Lung (tissue), 12 donors: ENCODE measurements around the gene ADGRG1. TPM values are rescaled to one million over a fixed set of nuclear protein-coding genes. Genes with fewer than 3 reads are reported as not detected.

Experiments
- ATAC-seq: fragments of 200-7000 bp; cut with Tn5 transposase; one replicate; pipeline ENCODE4 v1.9.1; 2020; ENCODE audit warnings: moderate number of reproducible peaks; ENCODE audit not compliant: insufficient read depth, low FRiP score
- DNase-seq, 3 donors: peaks; one replicate each; pipeline ENCODE4 v3.0.0-alpha.2; 2013 to 2017
- H3K27ac ChIP-seq, 2 donors: one replicate each; pipeline ENCODE4 v1.5.1; 2013; ENCODE audit warnings: mild to moderate bottlenecking in 2 of 2, moderate library complexity in 2 of 2, control low read depth in 1 of 2, inconsistent platforms in 1 of 2, low read depth in 1 of 2, low read length in 1 of 2
- H3K27me3 ChIP-seq, 3 donors: one replicate each; pipeline ENCODE4 v1.5.1; 2013; ENCODE audit warnings: low read length in 2 of 3; ENCODE audit not compliant: control insufficient read depth in 3 of 3, insufficient read depth in 3 of 3
- H3K36me3 ChIP-seq, 4 donors: one replicate each; pipeline ENCODE4 v1.5.1; 2013; ENCODE audit warnings: low read length in 4 of 4, mild to moderate bottlenecking in 1 of 4, moderate library complexity in 1 of 4; ENCODE audit not compliant: control insufficient read depth in 4 of 4, insufficient read depth in 4 of 4
- H3K4me1 ChIP-seq, 5 donors: one replicate each; pipeline ENCODE4 v1.5.1; 2013; ENCODE audit warnings: low read length in 5 of 5, mild to moderate bottlenecking in 2 of 5, moderate library complexity in 1 of 5; ENCODE audit not compliant: control insufficient read depth in 5 of 5, insufficient read depth in 5 of 5
- H3K4me3 ChIP-seq: one replicate; pipeline ENCODE4 v1.5.1; 2013; ENCODE audit warnings: mild to moderate bottlenecking, control low read depth, moderate library complexity
- H3K9ac ChIP-seq, 2 donors: one replicate each; pipeline ENCODE4 v1.5.1; 2013; ENCODE audit warnings: low read length in 2 of 2, control low read depth in 1 of 2; ENCODE audit not compliant: insufficient read depth in 1 of 2
- H3K9me3 ChIP-seq, 4 donors: one replicate each; pipeline ENCODE4 v1.5.1; 2013; ENCODE audit warnings: low read length in 3 of 4, mild to moderate bottlenecking in 1 of 4, moderate library complexity in 1 of 4; ENCODE audit not compliant: control insufficient read depth in 4 of 4, insufficient read depth in 3 of 4
- CTCF ChIP-seq: IDR thresholded peaks from 2 replicates; pipeline ENCODE4 v1.5.1; 2012; ENCODE audit warnings: mild to moderate bottlenecking; ENCODE audit errors: control extremely low read depth, extremely low read depth
- WGBS, 2 donors: extraction: QIAGEN DNeasy Blood & Tissue Kit; methylation state at CpG; one replicate each; pipeline ENCODE4 v1.1.7; 2013; 5-methylcytosine and 5-hydroxymethylcytosine counted together
- polyA plus RNA-seq, 2 donors: library from polyadenylated mRNA; stranded (reverse); fragments of 200-250 nt; gene quantifications; one replicate each; pipeline ENCODE4 v1.2.1, GENCODE V29; 2013
- total RNA-seq, 2 donors: library from RNA; depleted of rRNA in 1 of 2; stranded (reverse); fragments of >200 nt in 1 of 2; gene quantifications; one replicate each; pipeline ENCODE4 v1.2.1, GENCODE V29; 2014 to 2021
- donor health status: control.
- donor health status: control.
- donor health status: Bipolar disorder and iron deficiency.
- donor health status: healthy.
- donor health status: DM: yes; HTN: yes; CAD: no.

ADGRG1 gene
- total and polyA plus RNA-seq, 4 donors, result 8.8 to 74.4 (median 28.0) TPM

- Histone ChIP-seq H3K36me3 (peaks cover 0 to 15% (median 0%) of the 10 kb centered on the region in 4 donors), H3K4me3 (no peak overlapping the region), H3K9ac (no peak overlapping the region), H3K27ac (no peak overlapping the region), H3K9me3 (peaks cover 0 to 2% (median 0%) of the 10 kb centered on the region in 4 donors), H3K27me3 (no peaks in the 10 kb centered on the region), H3K4me1 (peaks cover 0 to 13% (median 0%) of the 10 kb centered on the region in 5 donors)
- DNase-seq (no peak), ATAC-seq (no peak)
- WGBS, 2 donors, result 91 to 97% methylated on average over 7 of the region's 7 CpGs
- no peak for TF ChIP-seq CTCF
Observed at GRCh38 chr16:57649846-57650245, 21.4 kb downstream of the ADGRG1 start.

GRCh38 chr16:57651344-57652333, 23.2 kb downstream of the ADGRG1 start:
- Histone ChIP-seq H3K36me3 (peaks cover 0 to 20% (median 0%) of the 10 kb centered on the region in 4 donors), H3K27me3 (no peaks in the 10 kb centered on the region), H3K27ac (no peak overlapping the region), H3K4me1 (peaks cover 0 to 10% (median 0%) of the 10 kb centered on the region in 5 donors), H3K9me3 (peaks cover 0 to 2% (median 0%) of the 10 kb centered on the region in 4 donors), H3K9ac (no peak overlapping the region), H3K4me3 (no peak overlapping the region)
- DNase-seq, result no peak
- 87 to 90% methylated on average over 10 of the region's 10 CpGs for WGBS, 2 donors
- no peak for TF ChIP-seq CTCF
- no peak for ATAC-seq

- DNase-seq (no peak), ATAC-seq (no peak)
- WGBS, 2 donors, result 94% methylated on average over 23 of the region's 23 CpGs
- Histone ChIP-seq H3K36me3 (peaks cover 0 to 25% (median 0%) of the 10 kb centered on the region in 4 donors), H3K9ac (no peak overlapping the region), H3K27ac (no peak overlapping the region), H3K4me1 (peaks cover 0 to 8% (median 0%) of the 10 kb centered on the region in 5 donors), H3K9me3 (peaks cover 0 to 2% (median 0%) of the 10 kb centered on the region in 4 donors), H3K27me3 (no peaks in the 10 kb centered on the region), H3K4me3 (no peak overlapping the region)
- no peak for TF ChIP-seq CTCF
Observed at GRCh38 chr16:57652695-57653471, 24.5 kb downstream of the ADGRG1 start.
